IMR-90 (cell line): ENCODE measurements around the gene GRK5.

Experiments
- BHLHE40 ChIP-seq: fragments of 150-350 bp; IDR thresholded peaks from 2 replicates; pipeline ENCODE4 v1.6.1; 2016; ENCODE audit warnings: mild to moderate bottlenecking, low read depth, low read length
- CHD1 ChIP-seq: IDR thresholded peaks from 2 replicates; pipeline ENCODE4 v1.6.1; 2012; ENCODE audit warnings: low read depth, low read length, improper control_type of control experiment
- ELK1 ChIP-seq: fragments of 150-350 bp; IDR thresholded peaks from 2 replicates; pipeline ENCODE4 v1.6.1; 2016; ENCODE audit warnings: low read depth, mild to moderate bottlenecking, low read length, moderate library complexity, borderline replicate concordance
- POLR2A ChIP-seq: IDR thresholded peaks from 2 replicates; pipeline ENCODE4 v1.6.1; 2012; ENCODE audit warnings: mild to moderate bottlenecking, low read depth, low read length
- TF ChIP-seq, protein P1 (sequence below): conservative IDR thresholded peaks from 2 replicates; pipeline ENCODE4 v1.5.1; 2012; ENCODE audit warnings: mild to moderate bottlenecking, low read depth, low read length, improper control_type of control experiment

DNA sequence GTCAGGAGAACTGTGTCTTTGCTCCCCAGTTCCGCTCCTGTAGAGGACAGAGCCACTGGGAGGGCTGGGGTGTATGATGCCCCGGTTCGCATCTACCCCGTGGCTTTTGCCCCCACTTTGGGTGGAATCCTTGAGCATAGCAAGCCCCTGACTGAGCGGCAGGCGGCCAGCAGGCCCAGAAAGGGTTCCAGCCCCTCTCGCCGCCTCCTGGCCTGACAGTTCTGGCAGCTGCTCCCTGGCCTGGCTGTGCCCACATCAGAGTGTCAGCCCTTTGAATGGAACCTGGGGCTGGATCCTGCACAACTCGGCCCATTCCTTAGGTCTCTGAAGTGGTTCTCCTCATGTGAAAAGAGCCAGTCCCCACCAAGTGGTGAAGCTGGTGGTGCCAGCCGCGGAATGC, 106.7 kb downstream of the GRK5 start:
- TF ChIP-seq POLR2A (no peak), BHLHE40 (no peak), ELK1 (no peak), CHD1 (no peak)
- TF ChIP-seq, protein P1, sequence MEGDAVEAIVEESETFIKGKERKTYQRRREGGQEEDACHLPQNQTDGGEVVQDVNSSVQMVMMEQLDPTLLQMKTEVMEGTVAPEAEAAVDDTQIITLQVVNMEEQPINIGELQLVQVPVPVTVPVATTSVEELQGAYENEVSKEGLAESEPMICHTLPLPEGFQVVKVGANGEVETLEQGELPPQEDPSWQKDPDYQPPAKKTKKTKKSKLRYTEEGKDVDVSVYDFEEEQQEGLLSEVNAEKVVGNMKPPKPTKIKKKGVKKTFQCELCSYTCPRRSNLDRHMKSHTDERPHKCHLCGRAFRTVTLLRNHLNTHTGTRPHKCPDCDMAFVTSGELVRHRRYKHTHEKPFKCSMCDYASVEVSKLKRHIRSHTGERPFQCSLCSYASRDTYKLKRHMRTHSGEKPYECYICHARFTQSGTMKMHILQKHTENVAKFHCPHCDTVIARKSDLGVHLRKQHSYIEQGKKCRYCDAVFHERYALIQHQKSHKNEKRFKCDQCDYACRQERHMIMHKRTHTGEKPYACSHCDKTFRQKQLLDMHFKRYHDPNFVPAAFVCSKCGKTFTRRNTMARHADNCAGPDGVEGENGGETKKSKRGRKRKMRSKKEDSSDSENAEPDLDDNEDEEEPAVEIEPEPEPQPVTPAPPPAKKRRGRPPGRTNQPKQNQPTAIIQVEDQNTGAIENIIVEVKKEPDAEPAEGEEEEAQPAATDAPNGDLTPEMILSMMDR = no peak
